ENCODE data around the gene LAMA2. TPM values are rescaled to one million over a fixed set of nuclear protein-coding genes. Genes with fewer than 3 reads are reported as not detected.

LAMA2 gene
- total RNA-seq, 4 donors from 2014 or later = 1.7 to 112 (median 19.6) TPM

- TF ChIP-seq CTCF (IDR thresholded peaks at IDR 0.05) (no peak), POLR2A (IDR thresholded peaks at IDR 0.05) (no peak)
- Histone ChIP-seq H3K27ac (no peak overlapping the region), H3K9me3 (no peaks in the 10 kb centered on the region), H3K4me1 (peaks cover 0 to 13% (median 4%) of the 10 kb centered on the region in 3 donors), H3K36me3 (peaks cover 0 to 4% (median 0%) of the 10 kb centered on the region in 3 donors), H3K27me3 (no peaks in the 10 kb centered on the region), H3K4me3 (no peak overlapping the region)
- DNase-seq = no peak
- intact Hi-C loops (cut with DNase I) = no loop called here
- WGBS, 2 donors = 62 to 65% methylated on average over 4 of the region's 4 CpGs
Observed at GRCh38 chr6:129508477-129509145, 625.7 kb downstream of the LAMA2 start.

GRCh38 chr6:129510950-129511349, 628.0 kb downstream of the LAMA2 start:
- no peak for TF ChIP-seq POLR2A (IDR thresholded peaks at IDR 0.05)
- no peak for TF ChIP-seq CTCF (IDR thresholded peaks at IDR 0.05)
- 62 to 65% methylated on average over 2 of the region's 2 CpGs for WGBS, 2 donors

GRCh38 chr6:129513471-129513870, 630.5 kb downstream of the LAMA2 start:
- Histone ChIP-seq H3K4me3 (no peak overlapping the region), H3K4me1 (no peaks in the 10 kb centered on the region), H3K9me3 (no peaks in the 10 kb centered on the region), H3K27ac (no peak overlapping the region), H3K36me3 (peaks cover 0 to 8% (median 0%) of the 10 kb centered on the region in 3 donors), H3K27me3 (no peaks in the 10 kb centered on the region)
- WGBS, 2 donors = 43 to 52% methylated on average over 3 of the region's 3 CpGs
- no peak for TF ChIP-seq POLR2A (IDR thresholded peaks at IDR 0.05)
- TF ChIP-seq CTCF (IDR thresholded peaks at IDR 0.05) = no peak
- intact Hi-C loops (cut with DNase I) = no loop called here
- no peak for DNase-seq

More at GRCh38 chr6:129510950-129511349, 628.0 kb downstream of the LAMA2 start:
- Histone ChIP-seq H3K4me1 (peaks cover 0 to 13% (median 4%) of the 10 kb centered on the region in 3 donors), H3K9me3 (no peaks in the 10 kb centered on the region), H3K4me3 (no peak overlapping the region), H3K27me3 (no peaks in the 10 kb centered on the region), H3K27ac (no peak overlapping the region), H3K36me3 (peaks cover 0 to 7% (median 0%) of the 10 kb centered on the region in 3 donors)
- DNase-seq = no peak
- intact Hi-C loops (cut with DNase I) = no loop called here

- 79 to 84% methylated on average over 2 of the region's 2 CpGs for WGBS, 2 donors
- peaks cover 0 to 8% (median 0%) of the 10 kb centered on the region in 3 donors for H3K36me3 ChIP-seq
- intact Hi-C loops (cut with DNase I) = no loop called here
- H3K4me3 ChIP-seq = no peak overlapping the region
- H3K9me3 ChIP-seq = no peaks in the 10 kb centered on the region
- H3K27me3 ChIP-seq = no peaks in the 10 kb centered on the region
- no peaks in the 10 kb centered on the region for H3K4me1 ChIP-seq
- TF ChIP-seq CTCF (IDR thresholded peaks at IDR 0.05) (no peak), POLR2A (IDR thresholded peaks at IDR 0.05) (no peak)
- DNase-seq = no peak
- H3K27ac ChIP-seq = no peak overlapping the region
Observed at GRCh38 chr6:129515004-129515403, 632.1 kb downstream of the LAMA2 start.

GRCh38 chr6:129516005-129516404, 633.1 kb downstream of the LAMA2 start:
- Histone ChIP-seq H3K4me3 (no peak overlapping the region), H3K36me3 (peaks cover 0 to 8% (median 0%) of the 10 kb centered on the region in 3 donors), H3K9me3 (no peaks in the 10 kb centered on the region), H3K27ac (no peak overlapping the region), H3K4me1 (no peaks in the 10 kb centered on the region), H3K27me3 (no peaks in the 10 kb centered on the region)
- no peak for DNase-seq
- WGBS, 2 donors = 80 to 96% methylated on average over 3 of the region's 3 CpGs
- TF ChIP-seq POLR2A (IDR thresholded peaks at IDR 0.05) (no peak), CTCF (IDR thresholded peaks at IDR 0.05) (no peak)
- intact Hi-C loops (cut with DNase I) = no loop called here
